PC-3 (cell line): ENCODE measurements around the gene STXBP6. TPM values are rescaled to one million over a fixed set of nuclear protein-coding genes. Genes with fewer than 3 reads are reported as not detected.

Experiments used
- ATAC-seq: fragments of 200-7000 bp; cut with Tn5 transposase; 2 replicates; pipeline ENCODE4 v1.9.1; 2020; ENCODE audit warnings: mild to moderate bottlenecking, moderate library complexity
- BruUV-seq: library from RNA; stranded (reverse); fragments of 400-500 nt; replicated peaks from 2 replicates; lab custom pipeline; 2021; lab: Mats Ljungman, UMichigan
- CTCF ChIA-PET: fragments of 300-600 bp; sonication (Branson Sonifier 250); formaldehyde crosslinking; loops from one replicate; lab custom pipeline; 2022; ENCODE audit warnings: antibody characterized with exemption; lab: Charles Lee
- POLR2A ChIA-PET: fragments of 300-600 bp; sonication (Branson Sonifier 250); formaldehyde crosslinking; loops from one replicate; lab custom pipeline; 2022; ENCODE audit warnings: antibody characterized with exemption; ENCODE audit not compliant: unreplicated experiment; lab: Charles Lee
- DNase-seq: peaks from one replicate; pipeline ENCODE4 v3.0.0-alpha.2; 2015
- H2AFZ ChIP-seq: fragments of 300-600 bp; sonication (generic); 2 replicates; pipeline ENCODE4 v1.6.0; 2016; ENCODE audit warnings: antibody characterized with exemption, low read length
- H3F3A ChIP-seq: fragments of 300-600 bp; sonication (generic); one replicate; pipeline ENCODE4 v1.6.0; 2017; ENCODE audit warnings: antibody characterized with exemption, low read length, control low read depth, mild to moderate bottlenecking; ENCODE audit not compliant: unreplicated experiment
- H3K27ac ChIP-seq: fragments of 300-600 bp; sonication (generic); 2 replicates; pipeline ENCODE4 v1.5.1; 2016; ENCODE audit warnings: mild to moderate bottlenecking, low read length
- H3K27me3 ChIP-seq: fragments of 300-600 bp; sonication (generic); 2 replicates; pipeline ENCODE4 v1.6.1; 2016; ENCODE audit warnings: low read length, mixed read lengths
- H3K36me3 ChIP-seq: fragments of 300-600 bp; sonication (generic); 2 replicates; pipeline ENCODE4 v1.6.1; 2016; ENCODE audit warnings: low read depth, mixed run types, low read length, mixed read lengths
- H3K4me1 ChIP-seq: fragments of 300-600 bp; sonication (generic); 2 replicates; pipeline ENCODE4 v1.5.1; 2016; ENCODE audit warnings: low read length; ENCODE audit not compliant: insufficient read depth
- H3K4me2 ChIP-seq: fragments of 300-600 bp; sonication (generic); 2 replicates; pipeline ENCODE4 v1.6.0; 2016; ENCODE audit warnings: low read length
- H3K4me3 ChIP-seq: fragments of 300-600 bp; sonication (generic); 2 replicates; pipeline ENCODE4 v1.5.1; 2016; ENCODE audit warnings: mild to moderate bottlenecking, low read length, mixed read lengths
- H3K79me2 ChIP-seq: fragments of 300-600 bp; sonication (generic); 2 replicates; pipeline ENCODE4 v1.6.1; 2017; ENCODE audit warnings: low read length, mixed read lengths
- H3K9ac ChIP-seq: fragments of 300-600 bp; sonication (generic); 2 replicates; pipeline ENCODE4 v1.6.0; 2016; ENCODE audit warnings: mild to moderate bottlenecking, low read length
- H3K9me2 ChIP-seq: fragments of 300-600 bp; sonication (generic); replicated peaks from 2 replicates; pipeline ENCODE4 v1.6.1; 2016; ENCODE audit warnings: mixed run types, low read length, mixed read lengths
- H3K9me3 ChIP-seq: fragments of 300-600 bp; sonication (generic); 2 replicates; pipeline ENCODE4 v1.6.1; 2016; ENCODE audit warnings: low read length, mixed read lengths
- H4K20me1 ChIP-seq: fragments of 300-600 bp; sonication (generic); 2 replicates; pipeline ENCODE4 v1.6.1; 2016; ENCODE audit warnings: low read length, mixed read lengths
- EZH2 ChIP-seq: fragments of 300-600 bp; sonication (generic); IDR thresholded peaks from one replicate; pipeline ENCODE4 v1.6.1; 2017; ENCODE audit warnings: antibody characterized with exemption, mild to moderate bottlenecking, low read length; ENCODE audit not compliant: unreplicated experiment
- EZH2phosphoT487 ChIP-seq: fragments of 300-600 bp; sonication (generic); IDR thresholded peaks from 2 replicates; pipeline ENCODE4 v1.6.1; 2018; ENCODE audit warnings: mild to moderate bottlenecking, antibody characterized with exemption, low read length, borderline replicate concordance
- intact Hi-C: fragments of 100-400 bp; cut with micrococcal nuclease; formaldehyde crosslinking; loops from 2 replicates; pipeline ENCODE4 v1.9.0; 2023
- total RNA-seq: library from RNA; depleted of rRNA; stranded (reverse); fragments of >200 nt; gene quantifications from 2 replicates; pipeline ENCODE4 v1.2.3, GENCODE V29; 2014
- TF ChIP-seq, protein P1 (sequence below): fragments of 300-600 bp; sonication (generic); conservative IDR thresholded peaks from 2 replicates; pipeline ENCODE4 v1.5.1; 2017; ENCODE audit warnings: antibody characterized with exemption, low read depth, mild to moderate bottlenecking, low read length

Gene STXBP6
- total RNA-seq, 1 experiment from 2014 or later, result 0.40 TPM

DNA sequence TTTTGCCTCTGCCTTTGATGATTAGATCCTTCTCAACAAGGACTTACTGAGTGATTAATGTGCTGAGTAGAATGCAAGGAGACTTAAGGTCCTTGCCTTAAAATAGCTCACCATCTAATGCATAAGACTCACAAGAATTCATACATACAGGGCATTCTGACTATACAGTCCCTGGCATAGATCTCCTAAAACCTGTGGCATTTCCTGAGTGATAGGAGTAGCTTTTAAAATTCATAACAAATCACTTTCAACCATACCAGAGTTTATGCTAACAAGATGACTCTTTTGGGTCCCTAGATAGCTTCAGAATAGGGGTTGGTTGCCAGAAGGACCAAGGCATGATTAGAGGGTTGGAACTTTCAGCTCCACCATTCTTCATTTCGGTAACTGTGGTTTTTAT, 48.8 kb downstream of the STXBP6 start:
- ChIA-PET CTCF (no interaction called here), POLR2A (no interaction called here)

DNA sequence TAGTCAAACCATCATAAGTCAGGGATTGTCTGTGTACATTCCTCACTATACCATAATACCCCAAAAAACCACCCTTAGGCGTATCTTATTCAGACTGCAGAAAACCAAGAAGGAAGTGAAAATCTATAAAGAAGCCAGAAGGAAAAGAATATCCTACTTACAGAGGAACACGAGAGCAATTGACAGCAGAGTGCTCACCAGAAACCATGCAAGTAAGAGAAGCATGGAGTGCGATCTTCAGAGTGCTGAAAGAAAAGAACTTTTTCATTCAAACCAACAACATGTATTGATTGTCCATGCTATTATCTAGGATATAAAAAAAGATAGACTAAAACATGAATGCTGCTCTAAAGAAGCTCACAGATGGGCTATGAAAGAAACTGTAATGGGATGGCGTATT, 50.8 kb downstream of the STXBP6 start:
- Histone ChIP-seq H3K4me3 (no peak overlapping the region), H3K4me2 (no peak overlapping the region), H3K9ac (no peak overlapping the region), H3K36me3 (no peaks in the 10 kb centered on the region), H3K9me3 (0 out of 2 replicates have a peak, but pooled peaks cover 10% of the 10 kb centered on the region), H3K79me2 (no peaks in the 10 kb centered on the region), H3F3A (no peaks in the 10 kb centered on the region), H2AFZ (no peak overlapping the region), H4K20me1 (no peaks in the 10 kb centered on the region), H3K4me1 (no peaks in the 10 kb centered on the region), H3K27me3 (no peaks in the 10 kb centered on the region), H3K27ac (no peak overlapping the region), H3K9me2 (no peaks in the 10 kb centered on the region)
- BruUV-seq, result no TSS peak
- TF ChIP-seq EZH2phosphoT487 (no peak), EZH2 (no peak)
- TF ChIP-seq, protein P1, sequence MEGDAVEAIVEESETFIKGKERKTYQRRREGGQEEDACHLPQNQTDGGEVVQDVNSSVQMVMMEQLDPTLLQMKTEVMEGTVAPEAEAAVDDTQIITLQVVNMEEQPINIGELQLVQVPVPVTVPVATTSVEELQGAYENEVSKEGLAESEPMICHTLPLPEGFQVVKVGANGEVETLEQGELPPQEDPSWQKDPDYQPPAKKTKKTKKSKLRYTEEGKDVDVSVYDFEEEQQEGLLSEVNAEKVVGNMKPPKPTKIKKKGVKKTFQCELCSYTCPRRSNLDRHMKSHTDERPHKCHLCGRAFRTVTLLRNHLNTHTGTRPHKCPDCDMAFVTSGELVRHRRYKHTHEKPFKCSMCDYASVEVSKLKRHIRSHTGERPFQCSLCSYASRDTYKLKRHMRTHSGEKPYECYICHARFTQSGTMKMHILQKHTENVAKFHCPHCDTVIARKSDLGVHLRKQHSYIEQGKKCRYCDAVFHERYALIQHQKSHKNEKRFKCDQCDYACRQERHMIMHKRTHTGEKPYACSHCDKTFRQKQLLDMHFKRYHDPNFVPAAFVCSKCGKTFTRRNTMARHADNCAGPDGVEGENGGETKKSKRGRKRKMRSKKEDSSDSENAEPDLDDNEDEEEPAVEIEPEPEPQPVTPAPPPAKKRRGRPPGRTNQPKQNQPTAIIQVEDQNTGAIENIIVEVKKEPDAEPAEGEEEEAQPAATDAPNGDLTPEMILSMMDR, result no peak
- CTCF ChIA-PET, result no interaction called here
- intact Hi-C loops, result no loop called here
- no peak for DNase-seq
- POLR2A ChIA-PET, result no interaction called here
- no peak for ATAC-seq

More for the DNA sequence above, 48.8 kb downstream of the STXBP6 start:
- Histone ChIP-seq H3K4me2 (no peak overlapping the region), H3K27me3 (no peaks in the 10 kb centered on the region), H3K9me2 (no peaks in the 10 kb centered on the region), H4K20me1 (no peaks in the 10 kb centered on the region), H3K9ac (no peak overlapping the region), H3K27ac (no peak overlapping the region), H3F3A (no peaks in the 10 kb centered on the region), H3K4me1 (no peaks in the 10 kb centered on the region), H3K4me3 (no peak overlapping the region), H3K36me3 (no peaks in the 10 kb centered on the region), H3K79me2 (no peaks in the 10 kb centered on the region), H2AFZ (no peak overlapping the region), H3K9me3 (0 out of 2 replicates have a peak, but pooled peaks cover 15% of the 10 kb centered on the region)
- no peak for ATAC-seq
- intact Hi-C loops, result no loop called here
- no peak for DNase-seq
- BruUV-seq, result no TSS peak
- TF ChIP-seq, protein P1, result no peak
- TF ChIP-seq EZH2phosphoT487, result no peak
- no peak for TF ChIP-seq EZH2

DNA sequence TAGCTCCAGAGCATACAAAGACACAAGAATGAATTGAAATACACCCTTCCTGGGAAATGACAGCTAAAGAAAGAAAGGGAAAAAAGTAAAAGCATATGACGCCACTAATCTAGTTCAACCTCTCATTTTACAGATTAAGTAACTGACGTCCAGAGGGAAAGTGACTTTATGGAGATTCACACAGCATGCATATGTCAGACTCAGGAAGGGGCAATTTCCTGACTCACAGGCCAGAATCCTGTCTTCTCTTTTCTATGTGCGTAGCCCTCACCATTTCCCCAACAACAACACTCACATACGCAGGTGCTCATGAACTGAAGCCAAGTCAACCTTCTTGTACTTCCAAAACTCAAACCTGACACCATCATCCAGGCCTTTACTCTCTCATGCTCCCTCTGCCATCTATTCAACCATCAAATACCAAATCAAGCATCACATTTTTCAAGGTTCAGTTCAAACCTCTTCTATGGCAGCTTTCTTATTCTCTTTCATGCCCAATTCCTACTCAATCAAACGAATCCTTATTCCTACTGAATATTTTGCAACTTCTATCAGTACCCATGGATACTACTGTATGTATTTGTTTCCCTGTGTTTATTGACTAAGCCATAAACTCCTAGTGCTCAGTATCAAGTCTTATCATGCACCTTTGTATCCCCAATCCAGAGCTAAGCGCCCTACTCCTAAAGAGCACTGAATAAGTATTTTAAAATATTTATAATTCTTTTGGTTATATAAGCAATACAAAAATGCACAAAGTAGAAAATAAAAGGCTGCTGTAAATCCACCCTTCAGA, 52.8 kb downstream of the STXBP6 start:
- TF ChIP-seq EZH2 (no peak), EZH2phosphoT487 (no peak)
- TF ChIP-seq, protein P1, result no peak
- no peak for DNase-seq
- intact Hi-C loops, result no loop called here
- Histone ChIP-seq H2AFZ (no peak overlapping the region), H3K9me2 (no peaks in the 10 kb centered on the region), H3K36me3 (no peaks in the 10 kb centered on the region), H3K9me3 (0 out of 2 replicates have a peak, but pooled peaks cover 6% of the 10 kb centered on the region), H3K27me3 (no peaks in the 10 kb centered on the region), H3K4me2 (no peak overlapping the region), H3F3A (no peaks in the 10 kb centered on the region), H4K20me1 (no peaks in the 10 kb centered on the region), H3K4me3 (no peak overlapping the region), H3K79me2 (no peaks in the 10 kb centered on the region), H3K9ac (no peak overlapping the region), H3K27ac (no peak overlapping the region), H3K4me1 (no peaks in the 10 kb centered on the region)
- CTCF ChIA-PET, result no interaction called here
- no TSS peak for BruUV-seq
- ATAC-seq, result no peak
- POLR2A ChIA-PET, result no interaction called here
